A673 (cell line): ENCODE results near the gene ZBTB2.

ENCODE experiments used
- EZH2 ChIP-seq: fragments of 200-600 bp; sonication (generic); IDR thresholded peaks from 2 replicates; pipeline ENCODE4 v1.6.1; 2017; ENCODE audit warnings: borderline replicate concordance, low read depth, mild to moderate bottlenecking, mixed read lengths, antibody characterized with exemption, low read length; ENCODE audit not compliant: poor library complexity, severe bottlenecking
- TF ChIP-seq, protein P1 (sequence below): fragments of 300-800, 200-600 bp; sonication (generic); conservative IDR thresholded peaks from 2 replicates; pipeline ENCODE4 v1.5.1; 2017; ENCODE audit warnings: low read depth, mild to moderate bottlenecking, antibody characterized with exemption, low read length, moderate library complexity, mixed read lengths

DNA sequence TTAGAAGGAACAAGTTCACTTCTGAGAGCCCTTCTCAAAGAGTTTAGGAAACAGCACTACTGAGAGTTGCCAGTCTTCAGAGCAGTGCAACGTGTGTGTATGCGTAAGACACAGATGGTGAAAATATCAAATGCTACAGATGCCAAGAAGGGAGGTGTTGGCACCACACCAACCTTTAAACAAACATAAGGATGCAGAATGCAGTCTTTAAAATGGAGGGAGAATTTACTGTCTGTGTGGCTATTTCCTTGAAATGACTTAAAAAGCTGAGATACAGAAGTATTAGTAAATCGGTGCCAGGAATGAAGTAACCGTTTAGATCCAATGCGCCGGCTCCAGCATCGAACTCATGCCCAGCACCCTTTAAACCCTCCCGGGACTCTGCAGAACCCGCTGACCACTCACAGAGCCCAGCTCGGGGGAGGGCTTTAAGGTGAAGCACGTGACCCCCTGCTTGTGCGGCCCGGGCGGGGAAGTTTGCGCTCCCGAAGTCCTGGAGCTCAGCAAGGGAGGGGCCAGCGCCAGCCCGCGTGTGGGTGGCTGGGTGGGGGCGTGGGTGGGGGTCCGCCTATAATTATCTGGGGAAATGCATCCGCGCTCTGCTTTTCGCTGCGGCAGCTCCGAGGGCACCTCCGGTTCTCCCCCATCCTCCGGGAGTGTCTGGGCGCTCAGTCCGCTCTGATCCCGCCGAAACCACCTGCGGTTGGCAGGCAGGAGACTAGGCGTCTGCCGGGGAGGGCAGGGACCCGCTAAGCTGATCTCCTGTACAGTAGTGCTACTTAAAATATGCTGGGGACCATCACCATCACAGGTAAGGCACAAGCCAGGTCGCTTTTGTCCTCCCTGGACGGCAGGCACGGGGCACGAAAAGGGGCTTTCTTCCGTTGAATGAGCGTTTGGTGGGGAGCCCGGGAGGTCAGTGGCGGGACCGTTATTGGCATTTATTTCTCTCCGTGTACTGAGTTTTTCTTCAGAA lies 66.0 kb downstream of the ZBTB2 start:
- TF ChIP-seq, protein P1, sequence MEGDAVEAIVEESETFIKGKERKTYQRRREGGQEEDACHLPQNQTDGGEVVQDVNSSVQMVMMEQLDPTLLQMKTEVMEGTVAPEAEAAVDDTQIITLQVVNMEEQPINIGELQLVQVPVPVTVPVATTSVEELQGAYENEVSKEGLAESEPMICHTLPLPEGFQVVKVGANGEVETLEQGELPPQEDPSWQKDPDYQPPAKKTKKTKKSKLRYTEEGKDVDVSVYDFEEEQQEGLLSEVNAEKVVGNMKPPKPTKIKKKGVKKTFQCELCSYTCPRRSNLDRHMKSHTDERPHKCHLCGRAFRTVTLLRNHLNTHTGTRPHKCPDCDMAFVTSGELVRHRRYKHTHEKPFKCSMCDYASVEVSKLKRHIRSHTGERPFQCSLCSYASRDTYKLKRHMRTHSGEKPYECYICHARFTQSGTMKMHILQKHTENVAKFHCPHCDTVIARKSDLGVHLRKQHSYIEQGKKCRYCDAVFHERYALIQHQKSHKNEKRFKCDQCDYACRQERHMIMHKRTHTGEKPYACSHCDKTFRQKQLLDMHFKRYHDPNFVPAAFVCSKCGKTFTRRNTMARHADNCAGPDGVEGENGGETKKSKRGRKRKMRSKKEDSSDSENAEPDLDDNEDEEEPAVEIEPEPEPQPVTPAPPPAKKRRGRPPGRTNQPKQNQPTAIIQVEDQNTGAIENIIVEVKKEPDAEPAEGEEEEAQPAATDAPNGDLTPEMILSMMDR, result no peak
- TF ChIP-seq EZH2, result no peak
